Limb (tissue), 2 donors: Measurements from ENCODE around the gene PHLDB1.
A peak's percentile ranks its signal among the peaks of the same experiment; 100 is the strongest.

Experiments
- DNase-seq, 2 donors: peaks; one replicate each; pipeline ENCODE4 v3.0.0-alpha.2; 2016; ENCODE audit errors: extremely low spot score in 2 of 2

The PHLDB1 gene

GRCh38 chr11:118638726-118639125 is 31.3 kb downstream of the PHLDB1 start:
- no peak for DNase-seq

- DNase-seq, result no peak
These were observed 32.5 kb downstream of the PHLDB1 start for GRCh38 chr11:118639899-118640298.

- no peak for DNase-seq
These were observed 33.1 kb downstream of the PHLDB1 start for GRCh38 chr11:118640332-118641154.

GRCh38 chr11:118641397-118642019 is 34.1 kb downstream of the PHLDB1 start:
- DNase-seq, result no peak

- DNase-seq, result no peak
These were observed 36.0 kb downstream of the PHLDB1 start for GRCh38 chr11:118643142-118643994.

GRCh38 chr11:118643995-118644345 is 36.6 kb downstream of the PHLDB1 start:
- DNase-seq, result no peak

GRCh38 chr11:118644496-118644895 is 37.1 kb downstream of the PHLDB1 start:
- DNase-seq, result no peak

GRCh38 chr11:118645066-118645715 is 37.8 kb downstream of the PHLDB1 start:
- DNase-seq, result no peak

- no peak for DNase-seq
These were observed 39.0 kb downstream of the PHLDB1 start for GRCh38 chr11:118646393-118646792.

GRCh38 chr11:118648291-118648690 is 40.9 kb downstream of the PHLDB1 start:
- DNase-seq, result no peak

- peak in 1 of 2 donors; percentile 9 for DNase-seq
These were observed 42.5 kb downstream of the PHLDB1 start for GRCh38 chr11:118649941-118650340.

- DNase-seq, result peak in 1 of 2 donors; percentile 14
These were observed 43.0 kb downstream of the PHLDB1 start for GRCh38 chr11:118650366-118650765.

- DNase-seq, result no peak
These were observed 44.4 kb downstream of the PHLDB1 start for GRCh38 chr11:118651820-118652219.

- no peak for DNase-seq
These were observed 45.3 kb downstream of the PHLDB1 start for GRCh38 chr11:118652681-118653181.

- DNase-seq, result no peak
These were observed 46.4 kb downstream of the PHLDB1 start for GRCh38 chr11:118653684-118654390.

- no peak for DNase-seq
These were observed 48.2 kb downstream of the PHLDB1 start for GRCh38 chr11:118655486-118656190.

GRCh38 chr11:118656563-118657165 is 49.2 kb downstream of the PHLDB1 start:
- no peak for DNase-seq

- no peak for DNase-seq
These were observed 49.8 kb downstream of the PHLDB1 start for GRCh38 chr11:118657238-118657637.

GRCh38 chr11:118657709-118658428 is 50.5 kb downstream of the PHLDB1 start:
- no peak for DNase-seq
